Activated CD4-positive, alpha-beta T cell treated with anti-CD3 and anti-CD28 coated beads, Interleukin-2, Interleukin-6, amounts not matched to agents 100 ng/mL and 50 ng/mL, durations not matched to agents 16 hours and 8 hours (primary cell): ENCODE results near the gene AAMDC.
"Not testable (repeated sequence)": the region's sequence is repeated elsewhere in the genome, so short reads cannot be mapped to it uniquely, and the experiment has no call there.

Source experiments
- DNase-seq: peaks from one replicate; pipeline ENCODE4 v3.0.0-alpha.2; 2020

Gene AAMDC

DNA sequence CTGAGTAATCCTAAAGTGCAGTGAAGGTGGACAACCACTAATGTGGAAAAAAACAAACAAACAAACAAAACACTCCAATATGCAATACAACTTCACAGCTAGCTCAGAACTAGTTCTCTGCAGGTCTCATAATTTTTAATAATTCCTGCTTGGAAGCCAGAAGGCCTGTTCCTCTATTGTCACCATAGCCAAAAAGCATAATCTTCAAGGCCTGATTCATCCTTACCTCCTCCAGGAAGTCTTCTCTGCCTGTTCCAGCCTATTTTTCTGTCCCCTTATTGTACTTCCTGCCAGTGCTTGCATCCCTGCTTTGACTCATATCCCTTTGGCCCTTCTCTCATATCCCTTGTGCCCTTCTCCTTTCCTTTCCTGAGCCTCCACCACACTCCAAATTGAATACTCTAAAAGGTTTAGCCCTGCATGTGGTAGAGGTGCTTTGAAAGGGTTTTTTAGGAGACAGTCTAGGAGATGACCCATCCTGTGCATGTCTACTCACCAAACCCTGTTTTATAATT, 69.2 kb downstream of the AAMDC start:
- DNase-seq: not testable (repeated sequence)

DNA sequence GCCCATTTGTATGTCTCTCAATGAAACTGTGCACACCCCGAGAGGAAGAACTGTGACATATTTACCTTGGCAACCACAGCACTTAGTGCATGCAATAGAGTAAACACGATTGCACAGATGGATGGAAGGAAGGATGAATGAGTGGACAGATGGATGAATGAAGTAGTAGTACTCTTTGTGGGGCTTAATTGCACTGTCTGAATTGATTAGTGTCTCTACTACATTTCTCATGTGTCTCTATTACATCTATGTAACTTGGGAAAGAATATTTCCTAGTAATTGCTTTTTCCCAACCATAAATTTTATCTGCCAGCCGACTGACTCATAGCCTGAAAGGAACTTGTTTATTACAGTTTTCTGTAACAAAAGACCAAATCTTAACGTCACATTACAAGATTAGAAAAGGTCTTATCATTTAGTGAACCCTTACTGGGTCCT, 69.7 kb downstream of the AAMDC start:
- not testable (repeated sequence) for DNase-seq

DNA sequence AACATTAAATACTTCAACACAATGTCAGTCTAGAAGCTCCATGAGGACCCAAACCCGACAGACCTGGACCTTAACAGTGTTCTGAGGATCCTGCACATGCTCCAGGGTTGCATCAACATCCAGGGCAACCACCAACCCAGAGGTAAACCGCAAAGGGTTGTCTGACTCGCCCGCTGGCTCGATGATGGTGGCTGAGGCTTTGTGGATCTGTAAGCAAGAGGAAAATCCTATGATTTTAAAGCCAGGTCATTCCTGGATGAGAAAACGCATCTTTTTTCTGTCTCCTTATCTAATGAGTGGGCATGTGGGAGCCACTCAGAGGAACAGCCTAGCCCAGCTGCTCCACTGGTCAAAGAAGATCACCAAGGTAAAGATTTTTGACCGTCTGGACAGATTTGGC, 70.3 kb downstream of the AAMDC start:
- DNase-seq: not testable (repeated sequence)

DNA sequence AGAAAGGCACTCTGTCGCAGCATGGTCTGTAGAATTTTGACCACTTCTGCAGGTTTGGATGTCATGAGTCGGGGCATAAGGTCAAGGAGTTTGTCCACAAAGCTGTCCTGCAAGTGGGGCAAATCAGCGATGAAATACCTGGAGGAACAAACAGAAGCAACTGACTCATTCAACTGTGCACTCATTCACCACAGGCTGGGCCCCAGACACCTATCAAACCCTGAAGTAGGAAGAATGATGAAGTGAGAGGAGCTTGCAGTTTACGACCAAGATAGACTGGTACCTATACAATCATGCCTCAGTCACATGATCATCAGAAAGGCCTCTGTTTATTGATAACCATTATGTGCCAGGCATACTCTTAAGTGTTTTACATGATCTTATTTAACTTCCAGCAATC, 70.8 kb downstream of the AAMDC start:
- DNase-seq: not testable (repeated sequence)

DNA sequence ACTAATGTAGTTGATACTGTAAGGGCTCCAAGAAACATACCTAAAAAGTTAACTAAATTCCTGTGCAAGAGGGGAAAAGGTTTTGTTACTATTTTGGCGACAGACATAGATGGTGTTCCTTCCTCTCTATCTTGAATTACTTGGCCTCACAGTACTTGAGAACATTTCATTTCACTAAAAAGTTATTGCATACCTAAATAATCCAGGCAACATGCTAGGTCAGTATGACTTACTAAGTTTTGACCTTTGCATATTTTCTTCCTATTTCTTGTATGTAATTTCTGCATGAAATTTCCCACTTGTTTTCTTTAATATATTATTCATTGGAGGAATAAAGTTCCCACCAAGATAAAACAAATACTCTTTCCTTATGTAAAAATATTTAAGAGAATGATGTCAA, 74.0 kb downstream of the AAMDC start:
- DNase-seq: not testable (repeated sequence)

DNA sequence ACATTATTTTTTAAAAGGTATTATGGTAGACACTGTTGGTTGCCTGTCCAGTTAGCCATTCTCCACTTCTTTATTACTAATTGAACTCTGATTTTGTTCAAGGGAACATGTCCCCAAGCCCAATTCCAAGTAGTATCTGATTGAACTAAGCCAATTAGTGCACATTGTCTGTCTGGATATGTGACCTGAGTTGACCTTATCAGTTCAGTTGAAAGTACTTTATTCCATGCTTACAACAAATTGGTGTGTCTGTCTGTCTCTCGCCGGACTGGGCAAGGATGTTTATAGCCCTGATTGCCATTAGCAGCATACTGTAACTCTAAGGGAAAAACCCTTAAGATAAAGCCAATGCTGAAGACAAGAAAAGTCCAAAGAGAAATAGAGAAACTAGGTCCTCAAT, 87.9 kb downstream of the AAMDC start:
- no peak for DNase-seq

DNA sequence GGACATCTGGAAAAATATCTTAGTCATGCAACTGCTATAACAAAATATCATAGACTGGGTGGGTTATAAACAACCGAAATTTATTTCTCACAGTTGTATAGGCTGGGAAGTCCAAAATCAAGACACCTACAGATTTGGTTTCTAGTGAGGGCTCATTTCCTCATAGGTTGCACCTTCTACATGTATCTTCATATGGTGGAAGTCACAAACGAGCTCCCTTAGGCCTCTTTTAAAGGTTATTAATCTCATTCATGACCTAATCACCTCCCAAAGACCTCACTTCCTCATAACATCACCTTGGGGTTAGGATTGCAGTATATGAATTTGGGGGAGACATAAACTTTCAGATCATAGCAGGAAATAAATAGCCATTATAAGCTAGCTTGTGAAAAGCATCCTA, 88.3 kb downstream of the AAMDC start:
- no peak for DNase-seq

DNA sequence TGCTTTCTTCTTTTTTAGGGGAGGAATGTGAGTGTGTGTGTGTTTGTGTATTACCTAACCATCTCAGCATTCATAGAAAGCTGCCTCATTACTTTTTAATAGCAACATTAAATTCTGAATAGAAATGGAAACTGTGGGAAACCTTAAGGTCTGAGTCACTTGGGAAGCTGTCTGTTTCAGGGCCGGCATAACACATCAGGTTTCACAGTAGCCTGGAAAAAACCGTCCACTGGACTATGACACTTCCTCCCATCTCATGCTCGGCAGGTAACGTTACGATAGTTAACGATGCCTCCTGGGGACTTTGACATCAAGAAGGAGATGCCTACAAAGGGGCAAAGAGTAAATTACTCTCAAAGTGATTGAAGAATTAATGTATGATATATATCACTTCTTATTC, 89.9 kb downstream of the AAMDC start:
- not testable (repeated sequence) for DNase-seq

DNA sequence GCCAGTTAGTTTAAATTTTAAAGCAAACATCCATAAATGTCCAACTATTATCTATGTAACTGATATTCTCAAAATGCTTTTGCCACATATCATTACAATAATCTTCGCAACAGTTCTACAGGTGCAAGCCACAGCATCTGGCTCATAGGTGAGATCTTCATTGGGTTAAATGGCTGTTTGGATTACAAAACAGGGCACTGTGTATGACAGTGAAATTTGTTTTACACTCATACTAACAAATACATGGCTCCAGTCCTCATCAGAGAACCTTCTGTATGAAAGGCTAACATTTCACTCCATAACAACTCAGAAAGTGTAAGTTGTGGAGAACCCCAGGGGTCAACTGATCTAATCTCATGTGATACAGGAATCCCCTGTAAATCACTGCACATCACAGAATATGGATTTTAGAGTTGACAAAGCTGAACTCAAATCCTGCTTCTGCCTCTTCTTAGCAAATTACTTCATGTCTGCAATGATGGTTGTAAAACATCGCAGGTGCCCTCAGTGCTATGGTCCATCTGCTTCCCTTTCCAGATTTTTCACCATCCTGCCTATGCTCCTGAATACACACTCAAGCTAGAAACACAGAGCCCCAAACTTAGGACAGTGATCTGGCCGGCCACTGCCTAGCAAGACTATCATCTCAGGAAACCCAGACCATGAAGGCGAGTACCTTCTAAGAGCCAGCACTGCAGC, 92.8 kb downstream of the AAMDC start:
- not testable (repeated sequence) for DNase-seq

DNA sequence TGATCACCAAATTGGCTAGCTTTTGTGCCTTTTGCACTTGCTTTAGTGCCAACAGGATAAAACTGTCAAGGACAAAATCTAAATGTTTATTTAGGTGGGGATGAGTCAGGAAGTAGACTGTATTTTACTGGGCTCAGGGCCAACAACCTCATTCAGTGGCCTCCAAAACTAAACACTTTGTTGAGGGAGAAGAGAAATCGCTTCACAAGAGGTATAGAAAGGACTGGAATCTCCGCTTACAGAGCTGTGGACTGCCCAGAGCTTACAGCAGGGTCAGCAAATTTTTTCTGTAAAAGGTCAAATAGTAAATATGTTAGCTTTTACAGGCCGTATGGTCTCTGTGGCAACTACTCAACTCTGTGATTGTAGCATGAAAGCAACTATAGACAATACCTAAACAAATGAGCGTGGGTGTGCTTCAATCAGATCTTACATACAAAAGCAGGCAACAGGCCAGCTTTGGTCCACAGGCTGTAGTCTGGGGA, 93.4 kb downstream of the AAMDC start:
- not testable (repeated sequence) for DNase-seq

DNA sequence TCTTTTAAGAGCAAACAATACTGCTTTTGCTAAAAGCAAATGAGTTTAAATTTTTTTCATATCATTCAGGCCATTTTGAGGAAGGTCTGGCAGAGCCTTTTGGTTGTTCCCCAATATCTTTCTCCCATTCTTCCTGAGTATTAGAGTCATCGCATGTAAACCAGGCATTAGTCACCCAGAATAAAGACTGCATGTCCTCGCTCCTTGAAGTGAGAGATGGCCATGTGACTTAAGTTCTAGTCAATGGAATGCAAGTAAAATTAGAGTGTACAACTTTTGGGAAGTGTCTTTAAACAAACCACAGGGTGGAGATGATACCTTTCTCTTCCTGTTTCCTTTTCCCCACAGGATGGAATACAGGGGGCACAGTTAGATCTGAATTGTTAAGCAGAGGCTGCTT, 96.8 kb downstream of the AAMDC start:
- not testable (repeated sequence) for DNase-seq
